ENCODE results near the gene NEGR1. TPM values are rescaled to one million over a fixed set of nuclear protein-coding genes. Genes with fewer than 3 reads are reported as not detected.

The NEGR1 gene
- total RNA-seq, 2 experiments from 2014 or later, result not detected

GRCh38 chr1:71980556-71980955, 301.8 kb downstream of the NEGR1 start:
- Mint-ChIP-seq H3K27me3 (no peaks in the 10 kb centered on the region), H3K27ac (no peak overlapping the region), H3K4me3 (no peak overlapping the region), H3K36me3 (ENCODE audit: low read depth) (no peaks in the 10 kb centered on the region), H3K4me1 (no peaks in the 10 kb centered on the region), H3K9me3 (peaks cover 3% of the 10 kb centered on the region)
- DNase-seq, result no peak
- CTCF ChIA-PET, result no interaction called here
- POLR2A ChIA-PET, result no interaction called here

GRCh38 chr1:71979882-71980281, 302.5 kb downstream of the NEGR1 start:
- H3K4me1 Mint-ChIP-seq, result no peaks in the 10 kb centered on the region
- no peak overlapping the region for H3K4me3 Mint-ChIP-seq
- peaks cover 3% of the 10 kb centered on the region for H3K9me3 Mint-ChIP-seq
- H3K27me3 Mint-ChIP-seq, result no peaks in the 10 kb centered on the region
- no peak for DNase-seq
- H3K27ac Mint-ChIP-seq, result no peak overlapping the region
- POLR2A ChIA-PET, result no interaction called here
- CTCF ChIA-PET, result no interaction called here
- H3K36me3 Mint-ChIP-seq (ENCODE audit: low read depth), result no peaks in the 10 kb centered on the region

DNA sequence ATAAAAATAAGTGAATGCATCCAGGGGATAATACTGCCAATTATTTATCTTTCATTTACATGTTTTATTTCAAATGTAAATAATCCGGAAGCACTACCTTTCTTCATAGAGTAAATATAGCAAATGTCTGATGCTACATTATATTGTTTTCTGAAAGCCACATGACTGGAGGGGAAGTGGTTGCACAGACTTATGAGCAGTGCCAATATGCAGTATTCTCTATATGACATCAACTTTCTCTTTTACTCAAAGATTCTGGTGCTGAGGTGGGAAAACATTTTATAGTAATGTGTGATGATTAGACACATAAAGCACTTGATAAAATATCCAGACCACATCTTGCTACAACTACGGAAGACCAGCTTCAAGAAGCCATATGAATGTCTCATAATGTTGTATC, 314.7 kb downstream of the NEGR1 start:
- Mint-ChIP-seq H3K9me3 (peaks cover 10% of the 10 kb centered on the region), H3K27me3 (no peaks in the 10 kb centered on the region), H3K36me3 (ENCODE audit: low read depth) (no peaks in the 10 kb centered on the region), H3K4me3 (no peak overlapping the region), H3K27ac (no peak overlapping the region), H3K4me1 (no peaks in the 10 kb centered on the region)
- DNase-seq, result no peak
- ChIA-PET POLR2A (no interaction called here), CTCF (no interaction called here)

- no peaks in the 10 kb centered on the region for H3K4me1 Mint-ChIP-seq
- ChIA-PET CTCF (no interaction called here), POLR2A (no interaction called here)
- H3K27ac Mint-ChIP-seq, result no peak overlapping the region
- H3K4me3 Mint-ChIP-seq, result no peak overlapping the region
- no peaks in the 10 kb centered on the region for H3K27me3 Mint-ChIP-seq
- H3K9me3 Mint-ChIP-seq, result no peaks in the 10 kb centered on the region
- no peak for DNase-seq
- H3K36me3 Mint-ChIP-seq (ENCODE audit: low read depth), result no peaks in the 10 kb centered on the region
Measured at GRCh38 chr1:71964188-71964587, 318.2 kb downstream of the NEGR1 start.

GRCh38 chr1:71956613-71957285, 325.6 kb downstream of the NEGR1 start:
- Mint-ChIP-seq H3K4me3 (no peak overlapping the region), H3K4me1 (no peaks in the 10 kb centered on the region), H3K27ac (no peak overlapping the region), H3K27me3 (no peaks in the 10 kb centered on the region), H3K36me3 (ENCODE audit: low read depth) (no peaks in the 10 kb centered on the region), H3K9me3 (peaks cover 2% of the 10 kb centered on the region)
- ChIA-PET CTCF (no interaction called here), POLR2A (no interaction called here)
- DNase-seq, result no peak

DNA sequence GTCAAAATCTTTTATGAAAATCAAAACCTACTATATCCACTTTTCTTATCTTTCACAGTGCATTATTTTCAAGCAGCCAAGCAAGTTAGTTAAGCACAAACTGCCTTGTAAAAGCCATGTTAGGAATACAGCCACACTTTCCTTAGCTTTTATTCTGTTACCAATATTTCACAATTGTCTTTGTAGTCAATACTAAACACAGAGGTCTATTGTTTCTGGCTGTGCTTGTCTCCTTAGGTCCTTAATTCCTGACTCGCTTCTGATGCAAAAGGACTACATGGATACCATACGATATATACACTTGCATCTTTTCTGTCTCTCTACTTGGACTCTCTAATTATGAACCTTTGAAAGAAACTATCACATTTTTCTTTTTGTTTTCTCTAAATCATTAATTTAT, 331.8 kb downstream of the NEGR1 start:
- no peaks in the 10 kb centered on the region for H3K36me3 Mint-ChIP-seq (ENCODE audit: low read depth)
- H3K4me3 Mint-ChIP-seq, result no peak overlapping the region
- no peaks in the 10 kb centered on the region for H3K4me1 Mint-ChIP-seq
- DNase-seq, result no peak
- peaks cover 2% of the 10 kb centered on the region for H3K9me3 Mint-ChIP-seq
- ChIA-PET POLR2A (no interaction called here), CTCF (no interaction called here)
- no peaks in the 10 kb centered on the region for H3K27me3 Mint-ChIP-seq
- no peak overlapping the region for H3K27ac Mint-ChIP-seq

DNA sequence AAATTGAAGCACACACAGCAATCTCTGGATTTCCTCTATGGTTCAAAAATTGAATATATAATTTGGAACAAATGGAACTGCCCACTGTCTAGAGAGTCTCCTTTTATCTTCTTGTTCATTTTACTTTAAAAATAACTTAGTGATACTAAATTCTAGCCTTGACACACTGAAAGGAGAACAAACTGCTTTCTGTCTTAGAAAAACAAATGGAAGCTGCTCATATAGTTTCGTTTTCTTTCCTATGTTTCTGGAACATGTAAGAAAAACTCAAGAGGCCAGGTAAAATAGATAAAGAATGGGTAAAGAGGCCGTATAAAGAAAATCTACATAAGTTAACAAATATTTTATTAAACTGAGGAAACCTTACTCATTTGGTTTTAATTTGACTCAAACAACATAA, 332.7 kb downstream of the NEGR1 start:
- Mint-ChIP-seq H3K9me3 (peaks cover 2% of the 10 kb centered on the region), H3K4me1 (no peaks in the 10 kb centered on the region), H3K27me3 (no peaks in the 10 kb centered on the region), H3K36me3 (ENCODE audit: low read depth) (no peaks in the 10 kb centered on the region), H3K4me3 (no peak overlapping the region), H3K27ac (no peak overlapping the region)
- CTCF ChIA-PET, result no interaction called here
- POLR2A ChIA-PET, result no interaction called here
- DNase-seq, result no peak

DNA sequence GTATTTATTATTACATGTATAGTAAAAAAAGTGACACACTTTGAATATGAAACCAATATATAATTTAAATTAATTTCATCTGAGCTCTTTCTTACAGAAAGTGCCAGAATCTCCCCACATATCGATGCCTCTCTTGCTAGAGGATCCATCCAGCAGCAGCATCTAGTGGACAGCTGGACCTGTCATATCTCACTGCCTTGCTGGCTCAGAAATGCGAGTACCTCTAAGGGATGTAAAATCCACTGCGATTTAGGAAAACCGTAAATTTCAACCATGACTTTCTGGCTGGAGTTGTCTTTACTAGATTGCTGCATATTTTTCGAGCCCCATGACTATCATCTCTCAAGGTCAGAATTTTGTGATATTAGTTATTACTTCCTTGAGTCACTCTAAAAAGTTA, 333.8 kb downstream of the NEGR1 start:
- H3K27ac Mint-ChIP-seq, result no peak overlapping the region
- no peak for DNase-seq
- H3K4me3 Mint-ChIP-seq, result no peak overlapping the region
- H3K4me1 Mint-ChIP-seq, result no peaks in the 10 kb centered on the region
- ChIA-PET CTCF (no interaction called here), POLR2A (no interaction called here)
- no peaks in the 10 kb centered on the region for H3K36me3 Mint-ChIP-seq (ENCODE audit: low read depth)
- H3K27me3 Mint-ChIP-seq, result no peaks in the 10 kb centered on the region
- no peaks in the 10 kb centered on the region for H3K9me3 Mint-ChIP-seq

GRCh38 chr1:71944006-71944405, 338.3 kb downstream of the NEGR1 start:
- Mint-ChIP-seq H3K27me3 (no peaks in the 10 kb centered on the region), H3K4me3 (no peak overlapping the region), H3K9me3 (no peaks in the 10 kb centered on the region), H3K4me1 (no peaks in the 10 kb centered on the region), H3K27ac (no peak overlapping the region), H3K36me3 (ENCODE audit: low read depth) (no peaks in the 10 kb centered on the region)
- CTCF ChIA-PET, result no interaction called here
- no peak for DNase-seq
- POLR2A ChIA-PET, result no interaction called here

DNA sequence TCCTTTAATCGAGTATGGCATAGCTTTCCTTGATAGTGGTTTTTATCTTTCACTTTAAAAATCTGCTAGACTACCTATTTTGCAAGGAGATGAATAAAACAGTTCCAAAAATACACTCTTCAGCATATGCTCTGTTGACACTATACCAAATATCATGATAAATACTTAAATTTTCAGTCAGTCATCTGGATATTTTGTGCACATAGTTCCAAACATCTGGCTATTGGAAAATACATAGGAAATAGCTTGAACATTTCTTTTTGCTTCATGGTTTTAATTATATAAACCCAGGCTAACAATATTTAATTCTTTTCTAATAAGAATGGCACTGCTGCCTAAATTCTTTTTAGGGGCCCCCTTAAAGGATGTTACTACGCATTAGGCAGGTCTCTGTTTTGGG, 342.1 kb downstream of the NEGR1 start:
- ChIA-PET POLR2A (no interaction called here), CTCF (no interaction called here)
- Mint-ChIP-seq H3K27me3 (no peaks in the 10 kb centered on the region), H3K4me3 (no peak overlapping the region), H3K9me3 (no peaks in the 10 kb centered on the region), H3K36me3 (ENCODE audit: low read depth) (no peaks in the 10 kb centered on the region), H3K27ac (no peak overlapping the region), H3K4me1 (no peaks in the 10 kb centered on the region)
- no peak for DNase-seq

DNA sequence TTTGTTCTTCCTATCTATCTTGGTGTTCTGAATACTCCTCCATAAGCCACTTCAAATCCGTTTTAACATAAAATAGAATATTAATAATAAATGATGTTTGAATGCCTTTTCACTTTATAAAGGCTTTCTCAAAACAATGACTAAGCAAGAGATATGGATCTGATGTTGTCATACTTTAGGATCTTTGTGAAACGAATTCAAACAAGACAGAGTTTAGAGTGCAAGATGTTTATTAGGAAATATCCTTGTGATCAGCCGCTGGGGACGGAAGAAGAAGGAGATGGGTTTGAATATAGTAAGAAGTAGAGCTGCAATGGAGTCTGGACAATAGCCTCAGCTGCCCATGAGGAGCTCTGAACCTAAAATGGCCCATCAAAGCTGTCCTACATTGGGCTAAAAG, 351.8 kb downstream of the NEGR1 start:
- Mint-ChIP-seq H3K36me3 (ENCODE audit: low read depth) (no peaks in the 10 kb centered on the region), H3K27ac (no peak overlapping the region), H3K9me3 (peaks cover 7% of the 10 kb centered on the region), H3K27me3 (no peaks in the 10 kb centered on the region), H3K4me3 (no peak overlapping the region), H3K4me1 (no peaks in the 10 kb centered on the region)
- ChIA-PET POLR2A (no interaction called here), CTCF (no interaction called here)
- DNase-seq, result no peak

DNA sequence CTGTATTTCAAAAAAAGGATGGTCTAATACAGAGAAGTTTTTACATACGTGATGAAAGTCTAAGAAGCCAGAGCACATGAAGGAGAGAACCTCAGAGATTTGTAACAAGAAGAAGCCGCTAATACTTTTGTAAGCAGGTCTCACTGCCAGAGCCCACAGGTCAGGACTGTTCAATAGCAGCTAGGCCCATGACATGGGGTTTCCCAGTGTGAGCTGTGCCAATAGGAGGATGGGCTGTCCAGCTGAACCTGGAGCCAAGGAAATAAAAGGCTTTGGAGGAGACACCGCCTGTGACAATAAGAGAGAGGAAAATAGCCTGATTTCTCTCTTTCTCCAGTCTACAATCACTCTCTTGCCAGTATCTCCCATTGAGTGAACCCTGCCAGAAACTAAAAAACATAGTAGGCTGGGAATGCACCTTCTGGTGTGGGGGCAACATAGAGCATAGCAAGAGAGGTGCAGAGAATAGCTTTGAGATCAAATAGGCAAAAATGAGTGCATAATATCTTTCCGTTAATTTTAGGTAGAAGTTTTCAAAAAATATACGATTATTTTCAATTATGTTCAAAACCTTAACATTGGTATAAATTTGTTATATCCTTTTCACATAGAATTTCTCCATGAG, 360.3 kb downstream of the NEGR1 start:
- POLR2A ChIA-PET, result no interaction called here
- H3K27ac Mint-ChIP-seq, result no peak overlapping the region
- no peaks in the 10 kb centered on the region for H3K27me3 Mint-ChIP-seq
- peaks cover 6% of the 10 kb centered on the region for H3K9me3 Mint-ChIP-seq
- CTCF ChIA-PET, result no interaction called here
- DNase-seq, result no peak
- no peaks in the 10 kb centered on the region for H3K4me1 Mint-ChIP-seq
- H3K36me3 Mint-ChIP-seq (ENCODE audit: low read depth), result no peaks in the 10 kb centered on the region
- no peak overlapping the region for H3K4me3 Mint-ChIP-seq

DNA sequence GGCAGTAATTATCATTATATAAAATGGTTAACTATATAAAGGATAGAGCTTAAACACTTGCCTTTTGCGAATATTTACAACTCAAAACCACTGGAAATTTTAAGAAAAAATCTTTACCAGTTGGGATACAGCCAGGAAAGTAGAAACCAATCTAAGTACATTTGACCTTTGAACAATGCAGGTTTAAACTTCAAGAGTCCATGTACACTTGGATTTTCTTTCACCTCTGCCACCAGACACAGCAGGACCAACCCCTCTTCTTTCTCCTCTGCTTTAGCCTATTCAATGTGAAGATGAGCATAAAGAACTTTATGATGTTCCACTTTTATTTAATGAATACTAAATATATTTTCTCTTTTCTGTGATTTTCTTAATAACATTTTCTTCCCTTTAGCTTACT, 361.1 kb downstream of the NEGR1 start:
- Mint-ChIP-seq H3K4me1 (no peaks in the 10 kb centered on the region), H3K27me3 (no peaks in the 10 kb centered on the region), H3K27ac (no peak overlapping the region), H3K4me3 (no peak overlapping the region), H3K36me3 (ENCODE audit: low read depth) (no peaks in the 10 kb centered on the region), H3K9me3 (peaks cover 11% of the 10 kb centered on the region)
- CTCF ChIA-PET, result no interaction called here
- POLR2A ChIA-PET, result no interaction called here
- no peak for DNase-seq

DNA sequence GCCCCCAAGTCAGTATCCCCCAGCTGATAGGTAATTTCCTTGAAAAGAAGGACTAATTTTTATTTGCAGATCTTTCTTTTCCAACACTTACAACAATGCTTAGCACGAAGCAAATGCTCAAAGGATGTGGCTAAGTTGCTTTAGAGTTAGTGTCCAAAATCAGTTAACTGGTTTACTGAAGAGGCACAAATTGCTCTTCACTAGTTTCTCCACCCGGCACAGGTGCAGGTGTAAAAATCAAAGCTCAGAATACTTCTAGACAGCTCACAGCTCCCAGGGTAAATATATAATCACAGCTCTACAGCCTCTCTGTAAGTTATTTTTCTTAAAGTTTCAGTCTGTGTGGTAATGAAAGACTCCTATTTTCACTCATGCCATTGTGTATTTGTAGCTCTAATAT, 361.8 kb downstream of the NEGR1 start:
- H3K27ac Mint-ChIP-seq, result no peak overlapping the region
- H3K9me3 Mint-ChIP-seq, result peaks cover 11% of the 10 kb centered on the region
- ChIA-PET CTCF (no interaction called here), POLR2A (no interaction called here)
- no peaks in the 10 kb centered on the region for H3K4me1 Mint-ChIP-seq
- H3K27me3 Mint-ChIP-seq, result no peaks in the 10 kb centered on the region
- no peak overlapping the region for H3K4me3 Mint-ChIP-seq
- H3K36me3 Mint-ChIP-seq (ENCODE audit: low read depth), result no peaks in the 10 kb centered on the region
- DNase-seq, result no peak
